HG02970 (cell line): Measurements from ENCODE around the gene RNF13.
A peak's percentile ranks its signal among the peaks of the same experiment; 100 is the strongest.
"Not testable (repeated sequence)": the region's sequence is repeated elsewhere in the genome, so short reads cannot be mapped to it uniquely, and the experiment has no call there.

Experiments
- ATAC-seq: cut with Tn5 transposase; IDR thresholded peaks from one replicate; pipeline ENCODE4 v1.9.1; 2021; ENCODE audit warnings: mild to moderate bottlenecking, moderate library complexity, moderate number of reproducible peaks; ENCODE audit not compliant: unreplicated experiment, low FRiP score

The RNF13 gene

GRCh38 chr3:149942409-149942808 is 129.4 kb downstream of the RNF13 start:
- ATAC-seq = no peak

- ATAC-seq = not testable (repeated sequence)
These were observed 131.0 kb downstream of the RNF13 start for GRCh38 chr3:149943966-149944365.

- no peak for ATAC-seq
These were observed 134.2 kb downstream of the RNF13 start for GRCh38 chr3:149947231-149947630.

- ATAC-seq = no peak
These were observed 136.2 kb downstream of the RNF13 start for GRCh38 chr3:149949181-149949580.

- no peak for ATAC-seq
These were observed 141.8 kb downstream of the RNF13 start for GRCh38 chr3:149954812-149955211.

GRCh38 chr3:149955449-149955848 is 142.4 kb downstream of the RNF13 start:
- no peak for ATAC-seq

GRCh38 chr3:149957361-149958125 is 144.5 kb downstream of the RNF13 start:
- no peak for ATAC-seq

- no peak for ATAC-seq
These were observed 145.3 kb downstream of the RNF13 start for GRCh38 chr3:149958171-149958796.

GRCh38 chr3:149959443-149959842 is 146.4 kb downstream of the RNF13 start:
- ATAC-seq = no peak

GRCh38 chr3:149963485-149963884 is 150.5 kb downstream of the RNF13 start:
- ATAC-seq = no peak

- no peak for ATAC-seq
These were observed 151.3 kb downstream of the RNF13 start for GRCh38 chr3:149964291-149964690.

GRCh38 chr3:149965278-149965677 is 152.3 kb downstream of the RNF13 start:
- no peak for ATAC-seq

GRCh38 chr3:149967086-149967685 is 154.2 kb downstream of the RNF13 start:
- no peak for ATAC-seq

- ATAC-seq = no peak
These were observed 155.2 kb downstream of the RNF13 start for GRCh38 chr3:149968216-149968615.

- ATAC-seq = no peak
These were observed 156.3 kb downstream of the RNF13 start for GRCh38 chr3:149969110-149969939.

GRCh38 chr3:149969940-149970715 is 157.1 kb downstream of the RNF13 start:
- peak; percentile 71 for ATAC-seq

- ATAC-seq = peak; percentile 41
These were observed 157.8 kb downstream of the RNF13 start, which contains the start of gene PFN2 for GRCh38 chr3:149970716-149971402. Gene PFN2, minus strand, starts transcription at chr3:149970895. Its CDS starts 39 bp downstream, at chr3:149970856.

- ATAC-seq = no peak
These were observed 158.5 kb downstream of the RNF13 start for GRCh38 chr3:149971403-149972075.

GRCh38 chr3:149975919-149976318 is 162.9 kb downstream of the RNF13 start:
- no peak for ATAC-seq
